K562 (cell line): ENCODE results near the gene FLAD1. TPM values are rescaled to one million over a fixed set of nuclear protein-coding genes. Genes with fewer than 3 reads are reported as not detected.

Experiments used
- FOXA1 ChIP-seq: fragments of 450-650 bp; IDR thresholded peaks from 2 replicates; pipeline ENCODE4 v1.6.1; 2016; ENCODE audit warnings: mild to moderate bottlenecking, borderline replicate concordance
- GTF2F1 ChIP-seq: IDR thresholded peaks from 2 replicates; pipeline ENCODE4 v1.6.1; 2011; ENCODE audit warnings: low read depth, low read length, improper control_type of control experiment
- HLTF ChIP-seq: fragments of 450-650 bp; IDR thresholded peaks from 2 replicates; pipeline ENCODE4 v1.6.1; 2016
- OTX1 ChIP-seq: fragments of 450-650 bp; formaldehyde crosslinking; IDR thresholded peaks from 2 replicates; pipeline ENCODE4 v1.4.0; 2022; ENCODE audit warnings: mild to moderate bottlenecking
- POLR2H ChIP-seq: IDR thresholded peaks from 2 replicates; pipeline ENCODE4 v1.6.1; 2016; ENCODE audit warnings: missing genetic modification characterization, low read depth, mild to moderate bottlenecking, control low read depth, missing compliant biosample characterization, moderate library complexity
- TAL1 ChIP-seq: fragments of 450-650 bp; IDR thresholded peaks from 2 replicates; pipeline ENCODE4 v1.6.1; 2016; ENCODE audit warnings: mild to moderate bottlenecking
- WHSC1 ChIP-seq: IDR thresholded peaks from one replicate; pipeline ENCODE4 v1.6.1; 2012; ENCODE audit warnings: low read length, control low read depth, inconsistent platforms
- ZBED1 ChIP-seq: IDR thresholded peaks from 2 replicates; pipeline ENCODE4 v1.6.1; 2014
- ZEB2 ChIP-seq: fragments of 450-650 bp; IDR thresholded peaks from 2 replicates; pipeline ENCODE4 v1.6.1; 2016
- ZNF316 ChIP-seq: fragments of 450-650 bp; IDR thresholded peaks from 2 replicates; pipeline ENCODE4 v1.6.1; 2016
- ZNF445 ChIP-seq: fragments of 250-450 bp; sonication (Bioruptor Pico); IDR thresholded peaks from 2 replicates; pipeline ENCODE4 v1.4.0; 2020; ENCODE audit warnings: low read depth, mild to moderate bottlenecking, moderate library complexity
- polyA plus RNA-seq, 8 experiments: library from polyadenylated mRNA; depleted of rRNA in 4 of 8; stranded (reverse) in 5 of 8; unstranded in 3 of 8; fragments of >200 nt; fragmentation: Nextera tagmentation in 2 of 8; fragmentation: Illumina TruSeq in 1 of 8; extraction: Ambion mirVana in 2 of 8; extraction: Trizol in 1 of 8; gene quantifications; 2 replicates each; pipeline versions ENCODE4 v1.2.1 to v1.2.3, GENCODE V29; 2011 to 2014; ENCODE audit warnings: inconsistent platforms in 1 of 8, missing spikeins in 1 of 8
- total RNA-seq, 7 experiments: library from RNA; depleted of rRNA in 6 of 7; stranded (reverse); fragments of >200 nt in 6 of 7; fragmentation: Illumina TruSeq in 2 of 7; extraction: Trizol in 2 of 7; gene quantifications; 2 replicates each; pipeline versions ENCODE4 v1.2.1 to v1.2.3, GENCODE V29; 2011 to 2021; ENCODE audit warnings: low replicate concordance in 1 of 7
- TF ChIP-seq, protein P1 (sequence below): fragments of 450-650 bp; formaldehyde crosslinking; IDR thresholded peaks from 2 replicates; pipeline ENCODE4 v1.4.0; 2020; ENCODE audit warnings: mild to moderate bottlenecking, mixed read lengths
- TF ChIP-seq, protein P2 (sequence below), 3 experiments: IDR thresholded peaks in 2 of 3; conservative IDR thresholded peaks in 1 of 3; 2 replicates each; pipeline ENCODE4 v1.5.1; 2011 to 2012; ENCODE audit warnings: low read length in 3 of 3, mild to moderate bottlenecking in 3 of 3, control low read depth in 2 of 3, improper control_type of control experiment in 1 of 3, inconsistent platforms in 1 of 3, low read depth in 1 of 3, mixed read lengths in 1 of 3, moderate library complexity in 1 of 3; ENCODE audit not compliant: insufficient read depth in 2 of 3
- TF ChIP-seq, protein P3 (sequence below), 2 experiments: fragments of 450-650 bp; IDR thresholded peaks; 2 replicates each; pipeline ENCODE4 v1.6.1; 2018; ENCODE audit warnings: mild to moderate bottlenecking in 2 of 2, low read depth in 1 of 2; ENCODE audit not compliant: partially characterized antibody in 2 of 2
- TF ChIP-seq, protein P4 (sequence below): fragments of 450-650 bp; IDR thresholded peaks from 2 replicates; pipeline ENCODE4 v1.6.1; 2017; ENCODE audit warnings: antibody characterized with exemption, mild to moderate bottlenecking
- TF ChIP-seq, protein P5 (sequence below), 2 experiments: fragments of 450-650 bp in 1 of 2; sonication (generic) in 1 of 2; formaldehyde crosslinking in 1 of 2; IDR thresholded peaks in 1 of 2; conservative IDR thresholded peaks in 1 of 2; 2 replicates each; pipeline versions ENCODE4 v1.6.1 to v1.8.1; 2016 to 2023; ENCODE audit warnings: mild to moderate bottlenecking in 2 of 2, moderate library complexity in 2 of 2, inconsistent platforms in 1 of 2, missing genetic modification reagents in 1 of 2

The FLAD1 gene
- total and polyA plus RNA-seq, 9 of the 15 experiments (the other 6 are each of a cell fraction or from before 2014, with no cell fraction given), result 24.9 to 85.8 (median 67.0) TPM

DNA sequence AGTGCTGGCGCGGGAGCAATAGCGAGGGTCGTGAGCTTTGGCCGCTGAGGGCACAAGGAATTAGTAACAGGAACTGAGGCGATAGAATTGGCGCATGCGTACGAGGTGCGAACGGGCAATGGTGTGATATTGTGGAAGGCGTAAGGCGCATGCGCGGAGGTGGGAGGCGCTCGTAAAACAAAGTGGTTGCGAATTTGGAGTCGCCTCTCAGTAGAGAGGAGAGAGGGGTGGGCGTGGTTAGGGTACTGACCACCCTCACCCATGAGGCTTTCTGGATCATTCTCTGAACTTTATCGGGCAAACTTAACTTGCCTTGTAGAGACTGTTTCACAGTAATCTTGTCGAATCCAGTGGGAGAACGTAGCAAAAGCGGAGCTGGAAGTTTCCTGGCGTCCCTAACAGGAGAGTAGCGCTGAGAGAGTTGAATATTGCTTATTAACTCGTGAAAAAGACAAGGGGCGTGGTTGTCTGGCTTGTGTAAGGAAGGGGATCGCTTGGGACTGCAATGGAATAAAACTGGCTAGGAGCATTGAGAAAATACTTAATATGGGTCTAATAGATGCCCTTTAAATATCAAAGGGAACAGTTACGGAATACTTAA is 8.2 kb upstream of the FLAD1 start (continued):
- TF ChIP-seq, protein P1, sequence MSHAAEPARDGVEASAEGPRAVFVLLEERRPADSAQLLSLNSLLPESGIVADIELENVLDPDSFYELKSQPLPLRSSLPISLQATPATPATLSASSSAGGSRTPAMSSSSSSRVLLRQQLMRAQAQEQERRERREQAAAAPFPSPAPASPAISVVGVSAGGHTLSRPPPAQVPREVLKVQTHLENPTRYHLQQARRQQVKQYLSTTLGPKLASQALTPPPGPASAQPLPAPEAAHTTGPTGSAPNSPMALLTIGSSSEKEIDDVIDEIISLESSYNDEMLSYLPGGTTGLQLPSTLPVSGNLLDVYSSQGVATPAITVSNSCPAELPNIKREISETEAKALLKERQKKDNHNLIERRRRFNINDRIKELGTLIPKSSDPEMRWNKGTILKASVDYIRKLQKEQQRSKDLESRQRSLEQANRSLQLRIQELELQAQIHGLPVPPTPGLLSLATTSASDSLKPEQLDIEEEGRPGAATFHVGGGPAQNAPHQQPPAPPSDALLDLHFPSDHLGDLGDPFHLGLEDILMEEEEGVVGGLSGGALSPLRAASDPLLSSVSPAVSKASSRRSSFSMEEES (CRISPR knock-in tag), result no peak
- TF ChIP-seq ZNF445, result no peak
- TF ChIP-seq WHSC1, result no peak
- TF ChIP-seq ZBED1, result no peak
- peak; percentile 32 for TF ChIP-seq POLR2H (tag)
- TF ChIP-seq HLTF, result no peak
- no peak for TF ChIP-seq TAL1
- TF ChIP-seq, protein P2, sequence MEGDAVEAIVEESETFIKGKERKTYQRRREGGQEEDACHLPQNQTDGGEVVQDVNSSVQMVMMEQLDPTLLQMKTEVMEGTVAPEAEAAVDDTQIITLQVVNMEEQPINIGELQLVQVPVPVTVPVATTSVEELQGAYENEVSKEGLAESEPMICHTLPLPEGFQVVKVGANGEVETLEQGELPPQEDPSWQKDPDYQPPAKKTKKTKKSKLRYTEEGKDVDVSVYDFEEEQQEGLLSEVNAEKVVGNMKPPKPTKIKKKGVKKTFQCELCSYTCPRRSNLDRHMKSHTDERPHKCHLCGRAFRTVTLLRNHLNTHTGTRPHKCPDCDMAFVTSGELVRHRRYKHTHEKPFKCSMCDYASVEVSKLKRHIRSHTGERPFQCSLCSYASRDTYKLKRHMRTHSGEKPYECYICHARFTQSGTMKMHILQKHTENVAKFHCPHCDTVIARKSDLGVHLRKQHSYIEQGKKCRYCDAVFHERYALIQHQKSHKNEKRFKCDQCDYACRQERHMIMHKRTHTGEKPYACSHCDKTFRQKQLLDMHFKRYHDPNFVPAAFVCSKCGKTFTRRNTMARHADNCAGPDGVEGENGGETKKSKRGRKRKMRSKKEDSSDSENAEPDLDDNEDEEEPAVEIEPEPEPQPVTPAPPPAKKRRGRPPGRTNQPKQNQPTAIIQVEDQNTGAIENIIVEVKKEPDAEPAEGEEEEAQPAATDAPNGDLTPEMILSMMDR (IDR thresholded peaks at IDR 0.05 in 2 of 3, conservative IDR thresholded peaks at IDR 0.05 in 1 of 3; ENCODE audit: insufficient read depth in 2 of 3, low read depth in 1 of 3, low read length in 3 of 3), result no peak
- no peak for TF ChIP-seq FOXA1
- TF ChIP-seq, protein P3, sequence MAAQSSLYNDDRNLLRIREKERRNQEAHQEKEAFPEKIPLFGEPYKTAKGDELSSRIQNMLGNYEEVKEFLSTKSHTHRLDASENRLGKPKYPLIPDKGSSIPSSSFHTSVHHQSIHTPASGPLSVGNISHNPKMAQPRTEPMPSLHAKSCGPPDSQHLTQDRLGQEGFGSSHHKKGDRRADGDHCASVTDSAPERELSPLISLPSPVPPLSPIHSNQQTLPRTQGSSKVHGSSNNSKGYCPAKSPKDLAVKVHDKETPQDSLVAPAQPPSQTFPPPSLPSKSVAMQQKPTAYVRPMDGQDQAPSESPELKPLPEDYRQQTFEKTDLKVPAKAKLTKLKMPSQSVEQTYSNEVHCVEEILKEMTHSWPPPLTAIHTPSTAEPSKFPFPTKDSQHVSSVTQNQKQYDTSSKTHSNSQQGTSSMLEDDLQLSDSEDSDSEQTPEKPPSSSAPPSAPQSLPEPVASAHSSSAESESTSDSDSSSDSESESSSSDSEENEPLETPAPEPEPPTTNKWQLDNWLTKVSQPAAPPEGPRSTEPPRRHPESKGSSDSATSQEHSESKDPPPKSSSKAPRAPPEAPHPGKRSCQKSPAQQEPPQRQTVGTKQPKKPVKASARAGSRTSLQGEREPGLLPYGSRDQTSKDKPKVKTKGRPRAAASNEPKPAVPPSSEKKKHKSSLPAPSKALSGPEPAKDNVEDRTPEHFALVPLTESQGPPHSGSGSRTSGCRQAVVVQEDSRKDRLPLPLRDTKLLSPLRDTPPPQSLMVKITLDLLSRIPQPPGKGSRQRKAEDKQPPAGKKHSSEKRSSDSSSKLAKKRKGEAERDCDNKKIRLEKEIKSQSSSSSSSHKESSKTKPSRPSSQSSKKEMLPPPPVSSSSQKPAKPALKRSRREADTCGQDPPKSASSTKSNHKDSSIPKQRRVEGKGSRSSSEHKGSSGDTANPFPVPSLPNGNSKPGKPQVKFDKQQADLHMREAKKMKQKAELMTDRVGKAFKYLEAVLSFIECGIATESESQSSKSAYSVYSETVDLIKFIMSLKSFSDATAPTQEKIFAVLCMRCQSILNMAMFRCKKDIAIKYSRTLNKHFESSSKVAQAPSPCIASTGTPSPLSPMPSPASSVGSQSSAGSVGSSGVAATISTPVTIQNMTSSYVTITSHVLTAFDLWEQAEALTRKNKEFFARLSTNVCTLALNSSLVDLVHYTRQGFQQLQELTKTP (IDR thresholded peaks at IDR 0.05; ENCODE audit: low read depth in 1 of 2, partially characterized antibody in 2 of 2), result peak in 1 of 2 experiments; percentile 19
- TF ChIP-seq OTX1 (CRISPR knock-in tag), result no peak
- TF ChIP-seq, protein P4, sequence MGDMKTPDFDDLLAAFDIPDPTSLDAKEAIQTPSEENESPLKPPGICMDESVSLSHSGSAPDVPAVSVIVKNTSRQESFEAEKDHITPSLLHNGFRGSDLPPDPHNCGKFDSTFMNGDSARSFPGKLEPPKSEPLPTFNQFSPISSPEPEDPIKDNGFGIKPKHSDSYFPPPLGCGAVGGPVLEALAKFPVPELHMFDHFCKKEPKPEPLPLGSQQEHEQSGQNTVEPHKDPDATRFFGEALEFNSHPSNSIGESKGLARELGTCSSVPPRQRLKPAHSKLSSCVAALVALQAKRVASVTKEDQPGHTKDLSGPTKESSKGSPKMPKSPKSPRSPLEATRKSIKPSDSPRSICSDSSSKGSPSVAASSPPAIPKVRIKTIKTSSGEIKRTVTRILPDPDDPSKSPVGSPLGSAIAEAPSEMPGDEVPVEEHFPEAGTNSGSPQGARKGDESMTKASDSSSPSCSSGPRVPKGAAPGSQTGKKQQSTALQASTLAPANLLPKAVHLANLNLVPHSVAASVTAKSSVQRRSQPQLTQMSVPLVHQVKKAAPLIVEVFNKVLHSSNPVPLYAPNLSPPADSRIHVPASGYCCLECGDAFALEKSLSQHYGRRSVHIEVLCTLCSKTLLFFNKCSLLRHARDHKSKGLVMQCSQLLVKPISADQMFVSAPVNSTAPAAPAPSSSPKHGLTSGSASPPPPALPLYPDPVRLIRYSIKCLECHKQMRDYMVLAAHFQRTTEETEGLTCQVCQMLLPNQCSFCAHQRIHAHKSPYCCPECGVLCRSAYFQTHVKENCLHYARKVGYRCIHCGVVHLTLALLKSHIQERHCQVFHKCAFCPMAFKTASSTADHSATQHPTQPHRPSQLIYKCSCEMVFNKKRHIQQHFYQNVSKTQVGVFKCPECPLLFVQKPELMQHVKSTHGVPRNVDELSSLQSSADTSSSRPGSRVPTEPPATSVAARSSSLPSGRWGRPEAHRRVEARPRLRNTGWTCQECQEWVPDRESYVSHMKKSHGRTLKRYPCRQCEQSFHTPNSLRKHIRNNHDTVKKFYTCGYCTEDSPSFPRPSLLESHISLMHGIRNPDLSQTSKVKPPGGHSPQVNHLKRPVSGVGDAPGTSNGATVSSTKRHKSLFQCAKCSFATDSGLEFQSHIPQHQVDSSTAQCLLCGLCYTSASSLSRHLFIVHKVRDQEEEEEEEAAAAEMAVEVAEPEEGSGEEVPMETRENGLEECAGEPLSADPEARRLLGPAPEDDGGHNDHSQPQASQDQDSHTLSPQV, result 0 out of 2 replicates have a peak, but pooled peaks have one; percentile 7
- TF ChIP-seq ZNF316, result no peak
- TF ChIP-seq GTF2F1, result no peak
- TF ChIP-seq, protein P5, sequence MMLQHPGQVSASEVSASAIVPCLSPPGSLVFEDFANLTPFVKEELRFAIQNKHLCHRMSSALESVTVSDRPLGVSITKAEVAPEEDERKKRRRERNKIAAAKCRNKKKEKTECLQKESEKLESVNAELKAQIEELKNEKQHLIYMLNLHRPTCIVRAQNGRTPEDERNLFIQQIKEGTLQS (IDR thresholded peaks at IDR 0.05), result no peak
- TF ChIP-seq, protein P5 (CRISPR knock-in tag; conservative IDR thresholded peaks at IDR 0.05), result no peak
- TF ChIP-seq ZEB2, result no peak; the same call in 1 of the 2 replicates
